ENCODE results near the gene CHST11.

Gene CHST11

GRCh38 chr12:104460973-104461698 is 4.4 kb downstream of the CHST11 start:
- no peak for DNase-seq (ENCODE audit: low spot score)

GRCh38 chr12:104462325-104462724 is 5.6 kb downstream of the CHST11 start:
- no peak for DNase-seq (ENCODE audit: low spot score)

DNA sequence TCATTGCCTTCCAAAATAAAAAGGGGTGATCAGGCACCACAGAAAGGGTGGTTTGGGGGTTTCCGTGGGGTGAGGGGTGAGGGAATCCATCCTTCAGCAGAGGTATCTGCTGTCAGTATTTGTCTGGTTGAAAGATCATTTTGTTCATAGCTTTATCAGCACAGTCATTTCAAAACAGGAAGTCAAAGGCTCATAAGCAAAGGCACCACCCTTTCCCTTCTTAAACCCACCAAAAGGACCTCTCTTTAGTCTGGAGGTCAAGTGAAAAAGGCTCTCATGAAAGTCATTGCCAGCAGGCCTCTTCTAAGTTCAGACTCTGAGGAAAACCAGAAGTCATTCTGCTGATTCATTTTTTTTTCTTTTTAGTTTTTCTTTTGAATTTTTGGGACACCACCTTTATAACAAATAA is 6.2 kb downstream of the CHST11 start:
- DNase-seq (ENCODE audit: low spot score) = no peak

DNA sequence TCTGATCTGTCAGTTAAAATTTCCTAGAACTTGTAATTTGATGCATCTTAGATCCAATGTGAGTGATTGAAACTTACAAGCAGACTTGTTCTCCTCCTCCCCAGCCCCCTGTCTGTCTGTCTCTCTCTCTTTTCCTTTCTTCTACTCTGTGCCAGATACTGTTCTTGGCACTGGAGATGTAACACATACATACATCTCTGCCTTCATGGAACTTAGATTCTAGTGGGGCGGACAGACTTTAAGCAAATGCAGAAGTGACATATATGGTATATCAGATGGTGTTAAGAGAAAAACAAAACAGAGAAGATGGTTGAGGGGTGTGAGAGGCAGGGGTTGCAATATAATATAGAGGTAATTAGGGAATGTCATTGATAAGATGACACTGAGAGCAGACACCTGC is 6.6 kb downstream of the CHST11 start:
- no peak for DNase-seq (ENCODE audit: low spot score)

DNA sequence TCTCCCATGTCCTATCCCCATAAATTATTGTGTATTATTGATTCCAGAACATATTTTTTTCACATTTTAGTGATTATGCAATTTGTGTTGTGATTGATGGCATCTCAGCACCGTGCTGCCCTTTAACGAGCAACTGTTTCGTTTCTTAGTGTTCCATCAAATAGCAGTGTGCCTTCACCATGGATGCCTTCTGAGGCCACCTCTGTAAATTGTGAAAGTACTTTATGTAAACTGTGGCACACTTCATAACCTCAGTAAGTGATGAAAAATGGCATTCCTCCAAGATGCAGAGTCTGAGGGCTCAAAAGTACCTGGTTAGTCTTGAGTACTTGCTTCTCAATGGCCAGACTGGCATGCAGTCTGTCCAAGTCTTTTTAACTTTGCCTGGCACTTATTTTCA is 8.2 kb downstream of the CHST11 start:
- DNase-seq (ENCODE audit: low spot score) = no peak

- DNase-seq (ENCODE audit: low spot score) = no peak
Observed at GRCh38 chr12:104466709-104467345, 10.1 kb downstream of the CHST11 start.

DNA sequence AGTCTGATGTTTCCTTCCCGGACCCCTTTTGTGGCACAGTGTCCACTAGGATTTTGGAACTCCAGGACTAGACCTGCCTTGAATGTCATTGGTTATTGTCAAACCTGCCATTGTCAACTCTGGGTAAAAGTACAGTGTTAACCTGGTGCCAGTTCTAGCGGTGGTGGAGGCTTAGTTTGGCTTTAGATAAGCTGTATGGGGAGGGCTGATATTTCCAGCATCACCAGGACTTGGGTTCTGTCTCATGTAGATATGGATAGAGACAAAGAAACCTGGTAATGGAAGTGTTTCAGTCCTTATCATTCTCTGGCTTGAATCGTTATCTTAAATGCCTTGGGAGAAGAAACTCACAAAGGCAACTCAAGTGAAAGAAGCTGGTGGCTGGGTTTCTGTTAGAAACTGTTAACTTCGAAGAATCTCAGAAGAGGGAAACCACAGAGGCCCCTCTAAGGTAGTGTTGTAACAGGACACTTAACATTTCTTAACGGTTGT is 10.6 kb downstream of the CHST11 start:
- no peak for DNase-seq (ENCODE audit: low spot score)

- no peak for DNase-seq (ENCODE audit: low spot score)
Observed at GRCh38 chr12:104468371-104468770, 11.6 kb downstream of the CHST11 start.

GRCh38 chr12:104469066-104469465 is 12.3 kb downstream of the CHST11 start:
- DNase-seq (ENCODE audit: low spot score) = no peak

DNA sequence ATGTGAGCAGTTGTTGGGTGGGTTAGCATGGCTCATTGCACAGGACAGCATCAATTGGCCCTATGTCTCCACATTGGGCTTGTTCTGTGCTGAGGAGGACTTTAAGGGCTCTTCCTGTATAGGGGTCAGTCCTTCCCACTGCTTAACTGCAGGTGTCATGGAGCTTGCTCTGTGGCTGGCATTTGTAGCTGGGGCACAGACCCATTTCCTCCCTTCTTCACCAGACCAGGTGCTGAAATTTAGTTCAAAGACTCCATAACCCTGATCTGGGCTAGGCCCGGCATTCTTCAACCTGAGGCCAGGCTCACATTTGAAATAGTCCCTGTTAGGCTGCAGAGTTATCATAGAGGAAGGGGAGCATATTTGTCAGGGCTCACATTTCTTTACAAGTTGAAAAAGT is 12.8 kb downstream of the CHST11 start:
- DNase-seq (ENCODE audit: low spot score) = no peak

- DNase-seq (ENCODE audit: low spot score) = no peak
Observed at GRCh38 chr12:104470521-104470920, 13.8 kb downstream of the CHST11 start.

- DNase-seq (ENCODE audit: low spot score) = no peak
Observed at GRCh38 chr12:104471336-104471735, 14.6 kb downstream of the CHST11 start.

DNA sequence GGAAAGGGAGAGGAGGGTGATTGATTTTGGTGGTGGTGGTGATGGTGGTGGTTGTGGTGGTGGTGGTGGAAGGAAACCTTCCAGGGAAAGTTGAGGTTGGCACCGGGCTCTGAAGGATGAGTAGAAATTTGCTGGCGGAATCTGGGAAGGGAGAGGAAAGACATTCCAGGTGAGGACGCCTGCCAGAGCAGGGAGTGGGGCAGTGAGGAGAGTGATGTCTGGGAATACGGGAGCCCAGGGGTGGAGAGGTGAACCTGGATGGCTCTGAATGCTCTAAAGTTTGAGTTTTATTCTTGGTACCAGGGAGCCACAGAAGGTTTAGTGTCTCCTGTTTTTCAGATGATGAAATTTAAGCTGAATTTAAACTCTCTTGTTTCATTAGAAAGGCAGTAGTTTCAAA is 16.0 kb downstream of the CHST11 start:
- no peak for DNase-seq (ENCODE audit: low spot score)

DNA sequence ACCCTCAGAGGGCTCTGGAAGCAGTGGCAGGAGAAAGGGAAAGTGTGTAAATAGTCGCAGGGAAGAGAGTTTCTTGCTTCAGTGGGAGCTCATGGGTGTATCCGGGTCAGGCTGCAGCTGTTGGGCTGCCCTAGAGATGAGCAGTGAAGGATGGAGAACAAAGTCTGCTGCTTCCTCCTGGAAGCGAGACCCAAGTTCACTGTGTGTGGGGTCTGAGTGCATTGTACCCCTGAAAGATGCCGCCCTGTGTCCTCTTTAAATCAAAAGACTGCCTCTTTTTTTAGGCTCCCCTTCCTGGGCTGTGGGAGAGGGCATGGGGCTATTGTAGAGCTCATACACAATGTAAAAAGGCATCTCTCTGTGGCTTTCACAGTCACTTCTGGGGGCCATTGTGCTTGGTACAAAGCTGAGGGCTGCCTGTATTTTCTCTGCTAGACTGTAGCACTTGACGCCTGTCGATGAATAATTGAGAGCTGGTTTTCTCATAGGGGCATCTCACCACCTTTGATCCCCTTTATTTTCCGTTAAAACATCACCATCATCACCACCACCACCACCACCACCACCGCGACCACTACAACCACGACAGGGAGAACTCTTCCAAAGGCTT is 16.7 kb downstream of the CHST11 start:
- DNase-seq (ENCODE audit: low spot score) = no peak

GRCh38 chr12:104475271-104475670 is 18.5 kb downstream of the CHST11 start:
- no peak for DNase-seq (ENCODE audit: low spot score)

DNA sequence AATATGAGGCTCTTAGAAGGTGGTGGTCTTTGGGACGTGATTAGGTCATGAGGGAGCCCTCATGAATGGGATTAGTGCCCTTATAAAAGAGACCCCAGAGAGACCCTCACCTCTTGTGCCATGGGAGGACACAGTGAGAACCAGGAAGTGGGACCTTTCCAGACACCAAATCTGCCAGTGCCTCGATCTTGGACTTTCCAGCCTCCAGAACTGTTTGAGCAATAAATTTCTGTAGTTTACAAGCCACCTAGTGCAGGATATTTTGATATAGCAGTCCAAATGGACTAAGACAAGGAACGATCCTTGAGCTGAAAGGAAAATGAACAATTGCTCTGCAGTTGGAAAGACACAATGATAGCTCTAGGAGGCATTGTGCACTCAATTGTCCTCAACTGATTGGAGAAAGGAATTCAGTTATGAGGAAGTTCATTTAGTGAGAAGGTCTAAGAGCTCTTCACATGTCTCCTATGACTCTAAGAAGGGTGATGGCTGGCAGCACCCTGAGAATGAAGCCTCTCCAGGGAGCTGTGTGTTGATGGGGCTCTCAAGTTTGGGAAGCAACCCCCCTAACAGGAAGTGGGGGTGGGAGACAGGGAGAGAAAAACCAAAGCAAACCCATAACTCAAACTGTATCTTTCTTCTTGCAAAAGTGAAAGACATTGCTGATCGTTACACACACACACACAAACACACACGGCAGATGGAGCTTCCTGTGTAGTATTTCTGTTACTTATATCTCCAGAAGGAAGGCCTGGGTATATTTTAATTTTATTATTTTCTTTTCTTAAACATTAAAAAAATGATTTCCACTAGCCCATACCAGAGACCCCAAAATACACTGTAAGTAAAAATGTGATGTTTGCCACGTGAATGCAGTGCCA is 21.0 kb downstream of the CHST11 start:
- DNase-seq (ENCODE audit: low spot score) = no peak

DNA sequence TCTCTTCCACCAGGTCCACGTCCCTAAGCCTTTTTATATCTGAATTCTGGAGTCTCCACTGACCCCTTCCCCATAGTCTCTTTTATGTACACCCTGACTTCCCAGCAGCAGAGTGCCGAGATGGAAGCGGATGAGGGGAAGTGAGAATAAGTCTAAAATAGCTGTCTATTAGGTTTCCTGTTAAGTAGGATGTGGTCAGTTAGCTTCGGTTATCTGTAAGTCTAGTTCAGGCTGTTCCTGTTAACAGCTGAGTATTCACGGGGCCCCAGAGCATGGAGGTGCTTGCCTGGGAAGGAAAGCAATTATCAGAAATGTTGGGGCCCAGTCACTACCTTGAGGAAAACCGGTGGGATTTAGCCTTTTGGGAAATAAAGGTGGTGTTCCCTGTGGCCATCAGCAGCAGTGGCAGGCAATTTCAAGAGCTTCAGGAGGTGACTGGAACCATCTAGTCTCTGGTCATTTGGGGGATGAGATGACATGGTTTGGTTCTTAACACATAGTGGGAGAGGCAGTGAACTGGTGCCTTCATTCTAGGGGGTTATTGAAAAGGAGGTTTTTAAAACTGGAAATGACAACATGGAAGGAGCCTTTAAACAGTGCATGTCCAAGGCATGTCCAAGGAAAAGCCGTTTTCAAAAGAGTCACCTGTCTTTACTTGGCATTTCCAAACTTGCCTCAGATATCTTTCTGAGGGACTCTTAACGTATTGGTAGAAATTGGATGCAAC is 21.8 kb downstream of the CHST11 start:
- DNase-seq (ENCODE audit: low spot score) = peak; percentile 60

DNA sequence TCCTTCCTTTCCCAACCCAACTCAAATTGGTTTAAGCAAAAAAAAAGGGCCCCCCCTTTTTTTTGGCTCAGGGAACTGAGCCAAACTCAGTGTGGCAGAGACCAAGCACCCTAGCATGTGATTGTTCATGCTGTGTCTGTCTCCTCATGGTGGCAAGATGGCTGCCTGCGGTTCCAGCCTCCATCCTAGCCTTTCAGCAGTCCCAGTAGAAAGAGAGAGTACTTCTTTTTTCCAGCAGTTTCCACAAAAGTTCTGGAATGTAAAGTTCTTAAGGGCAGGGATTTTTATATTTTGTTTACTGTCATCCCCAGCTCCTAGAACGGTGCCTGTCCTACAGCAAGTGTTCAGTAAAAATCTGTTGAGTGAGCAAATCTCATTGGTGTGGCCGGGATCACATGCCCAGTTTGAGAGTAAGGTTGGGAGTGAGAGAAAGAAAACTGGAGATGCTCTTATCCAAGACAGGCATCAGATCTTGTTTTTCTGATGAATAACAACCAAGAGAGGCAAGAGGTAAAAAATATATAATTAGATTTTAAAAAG is 22.4 kb downstream of the CHST11 start:
- no peak for DNase-seq (ENCODE audit: low spot score)

DNA sequence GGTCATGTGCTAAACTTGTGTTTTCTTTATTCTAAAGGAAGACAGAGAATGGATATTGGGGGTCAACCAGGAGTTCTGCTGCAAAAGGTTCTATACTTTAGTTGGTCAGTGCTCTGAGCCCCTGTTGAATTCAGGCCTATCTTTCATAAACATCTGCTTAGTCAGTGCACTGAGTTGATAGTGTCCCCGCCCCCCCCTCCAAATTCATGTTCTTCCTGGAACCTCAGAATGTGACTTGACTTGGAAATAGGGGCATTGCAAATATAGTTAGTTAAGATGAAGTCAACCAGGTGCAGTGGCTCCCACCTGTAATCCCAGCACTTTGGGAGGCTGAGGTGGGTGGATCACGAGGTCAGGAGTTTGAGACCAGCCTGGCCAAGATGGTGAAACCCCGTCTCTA is 23.3 kb downstream of the CHST11 start:
- no peak for DNase-seq (ENCODE audit: low spot score)

DNA sequence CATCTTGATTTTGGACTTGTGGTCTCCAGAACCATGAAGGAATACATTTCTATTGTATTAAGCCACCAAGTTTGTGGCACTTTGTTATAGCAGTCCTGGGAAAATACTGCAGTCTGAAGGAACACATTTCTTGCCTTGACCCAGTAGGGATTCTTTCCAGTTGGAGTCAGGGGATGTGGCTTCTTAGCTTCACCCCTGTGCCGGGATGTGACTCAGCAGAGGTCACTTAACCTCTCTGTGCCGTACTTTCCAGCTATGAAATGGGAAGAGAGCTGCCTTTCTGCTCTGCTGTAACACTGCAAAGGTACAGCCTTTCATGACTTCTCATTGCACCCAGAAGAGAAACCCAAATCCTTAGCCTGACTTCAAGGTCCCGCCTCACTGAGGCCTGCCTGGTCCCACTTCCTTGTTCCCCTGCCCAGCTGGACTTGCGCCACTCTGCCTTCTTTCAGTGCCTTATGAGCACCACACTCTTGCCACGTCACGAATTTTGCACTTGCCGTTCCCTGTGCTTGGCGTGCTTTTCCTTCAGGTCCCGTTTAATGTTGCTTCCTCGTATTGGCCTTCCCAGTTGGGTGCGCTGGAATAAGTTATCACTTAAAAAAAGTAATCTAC is 24.2 kb downstream of the CHST11 start:
- DNase-seq (ENCODE audit: low spot score) = no peak

GRCh38 chr12:104482113-104482512 is 25.4 kb downstream of the CHST11 start:
- no peak for DNase-seq (ENCODE audit: low spot score)

All from globus pallidus (tissue), 1 donor.